Measurements from ENCODE around the gene LEMD2. TPM values are rescaled to one million over a fixed set of nuclear protein-coding genes. Genes with fewer than 3 reads are reported as not detected.

The LEMD2 gene
- total RNA-seq, 1 experiment from 2014 or later, result 43.9 TPM

DNA sequence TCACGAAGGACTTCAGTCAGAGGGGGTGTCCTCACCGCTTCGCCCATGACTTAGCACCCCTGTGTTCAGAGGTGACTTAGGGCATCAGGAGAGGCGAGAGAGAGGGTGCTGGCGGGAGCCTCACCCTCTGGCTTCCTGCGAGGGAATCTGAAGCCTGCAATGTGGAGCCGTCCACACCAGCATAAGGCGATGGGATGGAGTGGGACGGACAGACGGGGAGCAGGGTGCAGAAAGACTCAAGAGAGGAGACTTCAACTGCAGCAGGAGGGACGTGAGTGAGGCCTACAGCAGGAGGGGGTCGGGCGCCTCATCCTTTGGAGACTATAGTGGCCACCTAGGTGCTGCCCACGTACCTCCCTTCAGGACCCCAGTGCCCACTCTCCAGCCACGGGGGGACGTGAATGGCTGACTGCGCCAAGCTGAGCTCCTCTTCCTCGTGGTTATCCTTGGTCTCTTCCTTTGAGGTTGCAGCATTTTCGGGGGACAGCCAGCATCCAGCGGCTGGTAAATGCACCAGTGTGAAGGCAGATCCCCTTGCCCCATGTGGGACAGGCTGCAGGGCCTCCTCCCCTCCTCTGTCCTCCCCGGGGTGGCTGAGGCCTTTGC lies 41.8 kb upstream of the LEMD2 start:
- intact Hi-C loops (cut with micrococcal nuclease), result no loop called here
- H3K27me3 ChIP-seq (ENCODE audit: insufficient read depth, low read length), result 0 out of 2 replicates have a peak, but pooled peaks cover 3% of the 10 kb centered on the region
- H3K4me2 ChIP-seq (ENCODE audit: low read length), result no peak overlapping the region
- ATAC-seq (no peak), DNase-seq (ENCODE audit: low read depth, low spot score) (no peak)
- H3K27ac ChIP-seq (ENCODE audit: low read depth, low read length), result no peak overlapping the region
- CTCF ChIA-PET, result no interaction called here
- no TSS peak for BruUV-seq (replicated peaks)
- RAD21 ChIA-PET (ENCODE audit: low non-redundant PET in 1 of 2, low total read pairs in 2 of 2, uncharacterized antibody in 2 of 2, unreplicated experiment in 2 of 2), result no interaction called here
- 0 out of 4 replicates have a peak, but pooled peaks cover 0 to 4% of the 10 kb centered on the region in 2 experiments for H3K4me1 ChIP-seq (ENCODE audit: control insufficient read depth in 1 of 2, insufficient read depth in 2 of 2, low read length in 2 of 2)
- POLR2A ChIA-PET, result no interaction called here
- no peaks in the 10 kb centered on the region for H3K79me2 ChIP-seq (ENCODE audit: insufficient read depth, low read length)
- H3K9me2 ChIP-seq (ENCODE audit: insufficient read depth), result no peaks in the 10 kb centered on the region
- no peak overlapping the region for H2AFZ ChIP-seq (ENCODE audit: low read depth, low read length, poor library complexity, severe bottlenecking)
- no peaks in the 10 kb centered on the region for H3K9me3 ChIP-seq (ENCODE audit: control insufficient read depth in 1 of 2, insufficient read depth in 1 of 2, low read depth in 1 of 2, low read length in 2 of 2)
- no peak for TF ChIP-seq EZH2phosphoT487 (IDR thresholded peaks at IDR 0.05; ENCODE audit: borderline replicate concordance)
- no peak for TF ChIP-seq YY1 (IDR thresholded peaks at IDR 0.05; ENCODE audit: extremely low read depth, insufficient replicate concordance, low read depth, low read length)
- TF ChIP-seq FOSL1 (IDR thresholded peaks at IDR 0.05; ENCODE audit: low read depth), result no peak
- no peaks in the 10 kb centered on the region for H3K36me3 ChIP-seq (ENCODE audit: control insufficient read depth in 1 of 2, insufficient read depth in 2 of 2, low read length in 2 of 2)
- no peak overlapping the region for H3K9ac ChIP-seq (ENCODE audit: low read length)
- H4K20me1 ChIP-seq (ENCODE audit: insufficient read depth), result no peaks in the 10 kb centered on the region
- no peak overlapping the region for H3K4me3 ChIP-seq (replicated peaks in 1 of 2; ENCODE audit: low read depth in 1 of 2, low read length in 2 of 2)

GRCh38 chr6:33828764-33829731 lies 40.1 kb upstream of the LEMD2 start:
- CTCF ChIA-PET, result interaction anchor here (0.6 kb wide), 1 partner anchor 58 kb away, joined by 3 read pairs; no protein-coding TSS in a partner anchor
- Histone ChIP-seq H2AFZ (ENCODE audit: low read depth, low read length, poor library complexity, severe bottlenecking) (no peak overlapping the region), H3K79me2 (ENCODE audit: insufficient read depth, low read length) (no peaks in the 10 kb centered on the region), H3K4me3 (replicated peaks in 1 of 2; ENCODE audit: low read depth in 1 of 2, low read length in 2 of 2) (no peak overlapping the region), H3K9ac (ENCODE audit: low read length) (no peak overlapping the region), H3K27me3 (ENCODE audit: insufficient read depth, low read length) (0 out of 2 replicates have a peak, but pooled peaks cover 3% of the 10 kb centered on the region), H3K4me1 (ENCODE audit: control insufficient read depth in 1 of 2, insufficient read depth in 2 of 2, low read length in 2 of 2) (peaks cover 0 to 12% of the 10 kb centered on the region in 2 experiments; a peak in 1 of 4 replicates), H3K9me3 (ENCODE audit: control insufficient read depth in 1 of 2, insufficient read depth in 1 of 2, low read depth in 1 of 2, low read length in 2 of 2) (no peaks in the 10 kb centered on the region), H3K27ac (ENCODE audit: low read depth, low read length) (no peak overlapping the region), H3K36me3 (ENCODE audit: control insufficient read depth in 1 of 2, insufficient read depth in 2 of 2, low read length in 2 of 2) (no peaks in the 10 kb centered on the region), H3K9me2 (ENCODE audit: insufficient read depth) (no peaks in the 10 kb centered on the region), H4K20me1 (ENCODE audit: insufficient read depth) (no peaks in the 10 kb centered on the region), H3K4me2 (ENCODE audit: low read length) (no peak overlapping the region)
- RAD21 ChIA-PET (ENCODE audit: low non-redundant PET in 1 of 2, low total read pairs in 2 of 2, uncharacterized antibody in 2 of 2, unreplicated experiment in 2 of 2), result no interaction called here
- DNase-seq (ENCODE audit: low read depth, low spot score), result no peak
- intact Hi-C loops (cut with micrococcal nuclease), result no loop called here
- no TSS peak for BruUV-seq (replicated peaks)
- POLR2A ChIA-PET, result no interaction called here
- ATAC-seq, result no peak
- TF ChIP-seq CTCF (IDR thresholded peaks at IDR 0.05 in 2 of 3, conservative IDR thresholded peaks at IDR 0.05 in 1 of 3; ENCODE audit: borderline replicate concordance in 1 of 3, insufficient read depth in 1 of 3, low read depth in 2 of 3, low read length in 2 of 3) (no peak), SIN3A (IDR thresholded peaks at IDR 0.05; ENCODE audit: low read depth) (no peak), EZH2phosphoT487 (IDR thresholded peaks at IDR 0.05; ENCODE audit: borderline replicate concordance) (no peak), ZBTB33 (IDR thresholded peaks at IDR 0.05; ENCODE audit: extremely low read depth, insufficient replicate concordance, low read length) (no peak), POLR2A (IDR thresholded peaks at IDR 0.05; ENCODE audit: borderline replicate concordance, extremely low read depth, insufficient read depth, insufficient read length) (no peak), ZFX (IDR thresholded peaks at IDR 0.05) (no peak), JUND (IDR thresholded peaks at IDR 0.05) (no peak)
- TF ChIP-seq, protein P1, sequence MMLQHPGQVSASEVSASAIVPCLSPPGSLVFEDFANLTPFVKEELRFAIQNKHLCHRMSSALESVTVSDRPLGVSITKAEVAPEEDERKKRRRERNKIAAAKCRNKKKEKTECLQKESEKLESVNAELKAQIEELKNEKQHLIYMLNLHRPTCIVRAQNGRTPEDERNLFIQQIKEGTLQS (IDR thresholded peaks at IDR 0.05), result no peak
